Myometrial cell (primary cell): ENCODE results near the gene URB2. TPM values are rescaled to one million over a fixed set of nuclear protein-coding genes. Genes with fewer than 3 reads are reported as not detected.

Source experiments
- total RNA-seq: library from RNA; depleted of rRNA; stranded (reverse); fragments of >200 nt; gene quantifications from 2 replicates; pipeline ENCODE4 v1.2.3, GENCODE V29; 2015

The URB2 gene
- 6.1 and 6.6 TPM in 2 replicates for total RNA-seq

GRCh38 chr1:229625915-229626831, at the start of gene URB2, which contains the start of gene TAF5L:
Gene URB2 (plus strand): TSS chr1:229626247. CDS start chr1:229627634, 1,387 bp downstream.
Gene TAF5L (minus strand): TSS chr1:229626122. CDS start chr1:229614482, 11,640 bp downstream.

Other genes with a start within 250 kb of the URB2 start
- not detected in 2 replicates for gene ACTA1, start 192.2 kb upstream of the URB2 start, total RNA-seq
- gene NUP133, start 117.9 kb upstream of the URB2 start, total RNA-seq, result 28.4 and 30.3 TPM in 2 replicates
- gene ABCB10, start 67.5 kb upstream of the URB2 start, total RNA-seq, result 13.0 and 14.9 TPM in 2 replicates
- gene TAF5L, start 125 bp upstream of the URB2 start, total RNA-seq, result 8.9 and 11.2 TPM in 2 replicates